GM12873 (cell line): ENCODE data around the gene SYDE1.

Experiments
- TF ChIP-seq, protein P1 (sequence below): IDR thresholded peaks from 2 replicates; pipeline ENCODE4 v1.5.1; 2012; ENCODE audit warnings: low read depth, mild to moderate bottlenecking, moderate library complexity, low read length, control low read depth; ENCODE audit not compliant: insufficient read depth; ENCODE audit errors: missing control alignments

The SYDE1 gene

DNA sequence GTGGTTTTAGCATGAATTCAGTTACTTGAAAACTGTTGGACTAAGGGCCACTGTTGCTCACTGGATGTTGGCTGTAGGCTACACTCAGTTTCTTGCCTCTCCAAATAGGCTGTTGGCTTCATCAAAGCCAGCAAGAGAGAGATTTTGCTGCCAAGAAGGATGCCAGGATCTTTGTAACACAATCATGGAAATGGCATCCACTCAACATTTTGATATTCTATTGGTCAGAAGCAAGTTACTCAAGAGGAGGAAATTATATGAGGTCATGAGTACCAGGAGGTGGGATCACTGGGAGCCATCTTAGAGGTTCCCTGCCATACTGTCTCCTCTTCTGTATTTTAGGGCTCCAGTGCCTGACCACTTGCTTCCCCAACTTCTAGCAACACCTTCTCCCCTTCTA is 30.6 kb downstream of the SYDE1 start:
- TF ChIP-seq, protein P1, sequence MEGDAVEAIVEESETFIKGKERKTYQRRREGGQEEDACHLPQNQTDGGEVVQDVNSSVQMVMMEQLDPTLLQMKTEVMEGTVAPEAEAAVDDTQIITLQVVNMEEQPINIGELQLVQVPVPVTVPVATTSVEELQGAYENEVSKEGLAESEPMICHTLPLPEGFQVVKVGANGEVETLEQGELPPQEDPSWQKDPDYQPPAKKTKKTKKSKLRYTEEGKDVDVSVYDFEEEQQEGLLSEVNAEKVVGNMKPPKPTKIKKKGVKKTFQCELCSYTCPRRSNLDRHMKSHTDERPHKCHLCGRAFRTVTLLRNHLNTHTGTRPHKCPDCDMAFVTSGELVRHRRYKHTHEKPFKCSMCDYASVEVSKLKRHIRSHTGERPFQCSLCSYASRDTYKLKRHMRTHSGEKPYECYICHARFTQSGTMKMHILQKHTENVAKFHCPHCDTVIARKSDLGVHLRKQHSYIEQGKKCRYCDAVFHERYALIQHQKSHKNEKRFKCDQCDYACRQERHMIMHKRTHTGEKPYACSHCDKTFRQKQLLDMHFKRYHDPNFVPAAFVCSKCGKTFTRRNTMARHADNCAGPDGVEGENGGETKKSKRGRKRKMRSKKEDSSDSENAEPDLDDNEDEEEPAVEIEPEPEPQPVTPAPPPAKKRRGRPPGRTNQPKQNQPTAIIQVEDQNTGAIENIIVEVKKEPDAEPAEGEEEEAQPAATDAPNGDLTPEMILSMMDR: no peak

DNA sequence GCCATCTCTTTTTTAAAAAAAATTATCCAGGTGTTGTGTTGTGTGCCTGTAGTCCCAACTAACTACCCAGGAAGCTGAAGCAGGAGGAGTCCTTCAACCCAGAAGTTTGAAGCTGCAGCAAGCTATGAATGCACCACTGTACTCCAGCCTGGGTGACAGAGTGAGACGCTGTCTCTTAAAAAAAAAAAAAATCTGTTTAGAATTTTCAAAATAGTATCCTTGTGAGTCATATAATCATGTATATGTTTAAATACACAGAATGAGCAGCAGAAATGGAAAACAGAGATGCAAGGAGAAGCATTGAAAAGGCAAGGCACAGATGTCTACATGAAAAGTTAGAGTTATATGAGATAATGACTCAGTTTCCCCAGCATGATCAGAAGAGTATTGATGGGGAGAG is 31.2 kb downstream of the SYDE1 start:
- TF ChIP-seq, protein P1: no peak

GRCh38 chr19:15141143-15141542 is 33.9 kb downstream of the SYDE1 start:
- TF ChIP-seq, protein P1: no peak

- TF ChIP-seq, protein P1: no peak
These were observed 35.1 kb downstream of the SYDE1 start for GRCh38 chr19:15142313-15142712.

DNA sequence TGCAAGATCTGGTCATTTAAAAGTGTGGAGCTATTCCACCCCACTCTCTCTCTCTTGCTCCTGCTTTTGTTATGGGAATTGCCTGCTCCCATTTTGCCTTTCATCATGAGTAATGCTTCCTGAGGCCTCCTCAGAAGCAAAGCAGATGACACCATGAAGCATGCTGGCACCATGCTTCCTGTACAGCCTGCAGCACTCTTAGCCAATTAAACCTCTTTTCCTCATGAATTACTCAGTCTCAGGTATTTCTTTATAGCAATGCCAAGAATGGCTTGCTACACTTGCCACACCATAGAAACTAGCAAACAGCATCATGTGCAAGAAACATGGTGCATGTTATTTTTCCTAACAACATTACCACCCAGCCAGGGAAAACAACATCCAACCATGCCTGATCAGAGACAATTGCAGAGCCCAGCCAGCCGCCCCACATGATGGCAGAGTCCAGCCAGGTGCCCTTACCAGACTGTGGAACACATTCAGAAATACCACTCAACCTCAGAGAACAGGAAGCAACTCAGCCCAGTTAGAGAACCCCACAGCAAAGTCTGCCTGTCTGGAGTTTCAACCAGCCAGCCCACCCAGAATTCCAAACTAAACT is 36.9 kb downstream of the SYDE1 start:
- TF ChIP-seq, protein P1: no peak

- TF ChIP-seq, protein P1: no peak
These were observed 39.9 kb downstream of the SYDE1 start for GRCh38 chr19:15147090-15147489.

- TF ChIP-seq, protein P1: no peak
These were observed 42.5 kb downstream of the SYDE1 start for GRCh38 chr19:15149737-15150136.

DNA sequence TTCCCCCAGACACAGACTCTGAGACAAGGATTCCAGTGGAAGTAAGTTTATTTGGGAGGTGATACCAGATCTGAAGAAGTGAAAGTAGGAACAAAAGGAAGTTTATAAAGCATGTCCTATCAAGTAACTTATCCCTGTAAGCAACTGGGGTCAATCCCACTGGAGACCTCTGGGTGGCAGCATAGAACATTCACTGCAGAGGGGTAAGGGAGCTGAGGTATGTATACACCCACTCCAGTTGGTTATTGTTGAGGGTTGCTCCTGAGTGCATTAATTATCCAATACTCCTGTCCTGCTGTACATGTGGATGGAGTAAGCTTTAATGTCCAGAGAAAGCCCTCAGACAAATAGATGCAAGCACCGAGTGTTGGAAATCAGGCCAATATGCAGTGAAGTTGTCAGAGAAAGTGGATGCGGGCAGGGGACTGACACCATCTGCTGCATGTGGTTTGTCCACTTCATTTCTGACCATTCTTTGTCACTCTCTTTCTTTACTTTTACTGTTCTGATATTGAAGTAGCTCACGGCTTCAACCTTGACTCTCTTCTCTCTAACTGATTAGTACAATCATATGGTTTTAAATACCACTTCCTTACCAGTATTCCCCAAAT is 46.9 kb downstream of the SYDE1 start:
- TF ChIP-seq, protein P1: peak; percentile 72
